ENCODE data around the gene STOML2. TPM values are rescaled to one million over a fixed set of nuclear protein-coding genes. Genes with fewer than 3 reads are reported as not detected.

Gene STOML2
- total RNA-seq, result 225 and 245 TPM in 2 replicates

GRCh38 chr9:35102769-35103659, at the start of gene STOML2:
TSS of gene STOML2 (minus strand) at chr9:35103131. CDS start at chr9:35103094, 37 bp downstream.

DNA sequence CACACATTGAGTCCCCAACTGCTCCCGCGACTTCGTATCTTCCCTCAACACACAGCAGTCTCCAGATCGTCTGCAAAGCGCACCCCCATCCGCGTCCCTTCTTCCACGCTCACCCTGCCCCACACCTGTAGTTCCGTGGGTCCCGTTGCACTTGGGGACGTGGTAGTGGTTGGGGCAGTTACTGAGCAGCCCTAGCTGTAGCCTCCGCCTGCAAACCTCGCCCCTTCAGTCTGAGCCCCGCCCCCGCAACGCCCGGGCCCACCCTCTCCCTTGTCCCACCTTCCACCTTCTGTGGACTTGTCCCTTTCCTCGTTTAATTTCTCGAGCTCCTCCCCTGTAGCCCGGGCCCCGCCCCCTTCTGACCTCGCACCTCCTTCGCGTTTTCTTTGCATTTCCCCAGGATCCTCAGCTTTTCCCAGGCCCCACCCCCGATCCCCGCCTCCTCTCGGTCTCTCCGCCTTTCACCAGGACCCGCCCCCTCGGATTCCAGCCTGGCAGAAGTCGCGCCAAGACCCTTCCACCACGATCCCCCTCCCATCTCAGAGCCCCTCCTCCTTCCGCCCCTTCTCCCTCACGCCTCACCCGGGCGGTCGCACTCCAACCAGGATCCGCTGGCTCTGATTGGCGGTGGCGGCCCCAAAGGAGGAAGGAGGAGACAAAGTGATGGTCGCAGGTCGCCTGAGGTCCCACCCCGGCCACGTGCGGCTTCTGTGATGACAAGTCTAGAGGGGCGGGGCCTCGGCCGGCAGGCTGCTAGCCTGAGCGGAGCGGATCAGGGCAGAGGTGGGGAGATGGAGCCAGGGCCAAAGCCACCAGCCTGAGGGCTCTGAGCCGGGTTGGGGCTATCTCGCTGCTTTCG, 13.0 kb upstream of the STOML2 start, which contains the start of gene ATOSB:
TSS of gene ATOSB (minus strand) at position 183 of the 859 bp plus-strand sequence. CDS start 7,588 bp downstream, outside the sequence.

DNA sequence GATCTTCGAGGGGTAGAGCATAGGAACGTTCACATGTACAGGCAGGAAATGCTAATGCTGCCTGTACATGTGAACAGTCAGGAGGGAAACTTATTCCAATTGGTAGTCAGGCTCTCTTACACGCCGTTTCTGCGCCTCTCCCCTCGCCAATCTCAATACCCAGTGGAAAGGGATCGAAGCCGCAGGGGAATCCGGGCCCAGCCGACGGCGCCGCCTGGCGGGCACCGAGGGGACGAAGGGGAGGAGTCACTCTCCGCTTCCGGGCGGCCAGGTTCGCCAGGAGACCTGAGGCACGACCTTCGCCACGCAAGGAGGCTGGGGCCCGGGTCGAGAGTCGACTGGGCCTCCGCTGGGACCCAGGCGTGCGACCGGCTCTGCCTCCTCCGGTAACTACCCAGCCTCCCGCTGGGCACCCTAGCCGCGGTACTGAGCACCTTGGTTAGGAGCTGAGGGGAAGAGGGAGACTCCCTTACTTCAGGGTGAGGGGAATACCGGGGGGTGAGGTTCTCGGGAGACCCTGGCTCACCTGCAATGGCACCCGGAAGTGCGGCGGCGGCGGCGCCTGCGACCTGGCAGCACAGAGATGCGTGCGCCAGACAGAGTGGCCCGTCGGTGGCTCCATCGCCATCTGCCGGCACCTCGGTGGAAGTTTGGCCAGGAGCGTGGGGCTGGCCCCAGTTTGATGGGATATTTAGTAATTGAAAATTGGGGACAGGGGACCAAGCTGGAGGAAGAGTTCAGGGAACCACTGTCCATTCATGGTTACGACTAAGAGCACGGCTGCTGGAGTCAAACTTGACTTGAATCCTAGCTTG, 6.7 kb downstream of the STOML2 start, which contains the start of gene PIGO:
TSS of gene PIGO (minus strand) at position 557 of the 815 bp plus-strand sequence. CDS start 1,026 bp downstream, outside the sequence.

DNA sequence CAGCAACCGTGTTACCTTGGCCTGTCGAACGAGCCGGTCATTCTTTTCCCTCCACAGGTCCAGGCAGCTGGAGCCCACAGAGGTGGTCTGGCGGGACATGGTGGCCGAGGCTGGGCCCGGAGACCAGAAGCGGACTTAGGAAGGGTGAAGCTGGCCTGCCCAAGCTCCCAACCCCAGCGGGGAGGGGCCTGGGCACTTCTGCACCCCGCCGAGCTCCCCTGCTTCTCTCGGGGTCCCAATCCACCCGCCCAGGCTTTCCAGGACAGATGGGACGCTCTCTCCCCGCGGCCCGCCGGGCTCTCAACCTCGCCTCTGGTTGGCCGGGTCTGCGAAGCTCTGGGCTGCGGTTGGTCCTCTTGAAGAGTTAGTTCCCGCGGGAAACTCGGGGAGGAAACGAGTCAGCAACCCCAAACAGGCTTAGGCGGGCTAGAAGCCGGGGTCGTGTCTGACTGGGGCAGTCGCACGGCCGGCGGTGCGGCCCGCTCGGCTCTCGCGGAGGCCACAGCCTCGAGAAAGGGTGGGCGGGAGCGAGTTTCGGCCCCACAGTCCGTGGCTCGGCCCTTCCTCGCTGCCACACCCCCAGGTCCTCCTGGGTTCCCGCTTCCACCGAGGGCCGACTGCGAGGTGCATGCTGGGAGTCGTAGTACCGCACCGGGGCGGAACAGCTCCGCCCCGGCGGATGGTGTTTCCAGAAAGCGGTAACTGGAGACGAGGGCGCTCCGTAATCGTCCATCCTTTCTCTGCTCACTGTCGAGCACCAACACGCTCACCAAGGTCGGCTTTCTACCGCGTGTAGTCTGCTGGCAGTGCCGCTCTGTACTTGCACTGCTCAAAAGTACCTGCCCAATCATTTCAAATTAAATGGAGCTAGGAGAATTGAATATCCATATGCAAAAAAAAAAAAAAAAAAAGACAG, 23.2 kb downstream of the STOML2 start, which contains the start of gene FANCG:
TSS of gene FANCG (minus strand) at position 517 of the 916 bp plus-strand sequence. CDS start at position 99, 418 bp downstream.

GRCh38 chr9:35072461-35073278, 30.3 kb downstream of the STOML2 start, which contains the start of gene VCP:
TSS of gene VCP (minus strand) at chr9:35072625. CDS start at chr9:35072353, 272 bp downstream.

Other genes starting within 250 kb of the STOML2 start
- gene PHF24, start 144.8 kb downstream of the STOML2 start, total RNA-seq, result 0.17 and 0.74 TPM in 2 replicates
- gene DNAJB5, start 113.4 kb downstream of the STOML2 start, total RNA-seq, result 11.1 and 12.9 TPM in 2 replicates
- gene VCP, start 30.5 kb downstream of the STOML2 start, total RNA-seq, result 266 and 279 TPM in 2 replicates
- gene FANCG, start 23.2 kb downstream of the STOML2 start, total RNA-seq, result 47.9 and 48.5 TPM in 2 replicates
- gene PIGO, start 6.5 kb downstream of the STOML2 start, total RNA-seq, result 22.4 and 26.3 TPM in 2 replicates
- 11.3 and 15.8 TPM in 2 replicates for gene ATOSB, start 12.7 kb upstream of the STOML2 start, total RNA-seq
- gene UNC13B, start 58.9 kb upstream of the STOML2 start, total RNA-seq, result 11.1 and 11.3 TPM in 2 replicates

All from bronchus fibroblast of lung (primary cell).